GM10266 (cell line): ENCODE results near the gene MEFV.

Experiments used
- DNase-seq: peaks from one replicate; pipeline ENCODE4 v3.0.0; 2012; ENCODE audit errors: extremely low spot score
- TF ChIP-seq, protein P1 (sequence below): IDR thresholded peaks from 2 replicates; pipeline ENCODE4 v1.5.1; 2012; ENCODE audit warnings: mild to moderate bottlenecking, low read depth; ENCODE audit not compliant: control insufficient read depth, insufficient read depth; ENCODE audit errors: missing control alignments

Gene MEFV

DNA sequence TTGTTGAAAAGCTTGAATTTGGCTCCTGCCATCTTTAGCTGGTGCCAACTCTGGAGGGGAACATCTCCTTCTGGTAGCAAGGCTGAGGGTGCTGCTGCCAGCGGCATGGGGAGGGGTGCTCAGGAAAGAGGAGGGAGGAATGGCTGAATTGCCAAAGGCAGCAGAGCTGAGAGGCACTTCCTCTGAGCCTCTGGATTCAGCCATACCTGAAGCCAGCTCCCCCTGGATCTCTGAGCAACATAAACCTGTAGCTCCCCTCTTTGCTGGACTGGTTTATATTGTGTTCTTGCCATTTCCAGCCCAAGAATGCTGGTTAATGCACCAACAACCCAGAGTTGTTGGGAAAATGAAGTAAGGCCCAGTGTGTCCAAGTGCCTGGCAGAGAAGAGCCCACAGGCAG lies 7.4 kb downstream of the MEFV start:
- TF ChIP-seq, protein P1, sequence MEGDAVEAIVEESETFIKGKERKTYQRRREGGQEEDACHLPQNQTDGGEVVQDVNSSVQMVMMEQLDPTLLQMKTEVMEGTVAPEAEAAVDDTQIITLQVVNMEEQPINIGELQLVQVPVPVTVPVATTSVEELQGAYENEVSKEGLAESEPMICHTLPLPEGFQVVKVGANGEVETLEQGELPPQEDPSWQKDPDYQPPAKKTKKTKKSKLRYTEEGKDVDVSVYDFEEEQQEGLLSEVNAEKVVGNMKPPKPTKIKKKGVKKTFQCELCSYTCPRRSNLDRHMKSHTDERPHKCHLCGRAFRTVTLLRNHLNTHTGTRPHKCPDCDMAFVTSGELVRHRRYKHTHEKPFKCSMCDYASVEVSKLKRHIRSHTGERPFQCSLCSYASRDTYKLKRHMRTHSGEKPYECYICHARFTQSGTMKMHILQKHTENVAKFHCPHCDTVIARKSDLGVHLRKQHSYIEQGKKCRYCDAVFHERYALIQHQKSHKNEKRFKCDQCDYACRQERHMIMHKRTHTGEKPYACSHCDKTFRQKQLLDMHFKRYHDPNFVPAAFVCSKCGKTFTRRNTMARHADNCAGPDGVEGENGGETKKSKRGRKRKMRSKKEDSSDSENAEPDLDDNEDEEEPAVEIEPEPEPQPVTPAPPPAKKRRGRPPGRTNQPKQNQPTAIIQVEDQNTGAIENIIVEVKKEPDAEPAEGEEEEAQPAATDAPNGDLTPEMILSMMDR, result no peak
- no peak for DNase-seq

DNA sequence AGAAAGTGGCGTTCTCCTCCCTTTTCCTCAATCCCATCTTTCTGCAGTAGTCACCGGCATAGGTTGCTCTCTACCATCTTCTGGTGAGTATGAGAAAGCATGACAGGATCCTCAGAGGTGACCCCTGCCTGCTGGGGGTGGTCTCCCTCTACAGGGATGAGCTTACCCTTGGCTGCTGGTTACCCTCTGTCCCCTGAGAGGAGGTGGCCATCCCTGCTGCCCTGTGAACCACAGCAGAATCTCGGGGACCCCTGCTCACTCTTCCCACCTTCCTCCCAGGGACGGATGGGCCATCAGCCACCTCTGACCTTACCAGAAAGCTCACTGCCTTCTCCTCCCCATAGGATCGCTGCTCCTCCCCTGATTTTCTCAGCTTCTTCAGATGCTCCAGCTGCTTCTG lies 7.8 kb downstream of the MEFV start:
- TF ChIP-seq, protein P1, result no peak
- no peak for DNase-seq

DNA sequence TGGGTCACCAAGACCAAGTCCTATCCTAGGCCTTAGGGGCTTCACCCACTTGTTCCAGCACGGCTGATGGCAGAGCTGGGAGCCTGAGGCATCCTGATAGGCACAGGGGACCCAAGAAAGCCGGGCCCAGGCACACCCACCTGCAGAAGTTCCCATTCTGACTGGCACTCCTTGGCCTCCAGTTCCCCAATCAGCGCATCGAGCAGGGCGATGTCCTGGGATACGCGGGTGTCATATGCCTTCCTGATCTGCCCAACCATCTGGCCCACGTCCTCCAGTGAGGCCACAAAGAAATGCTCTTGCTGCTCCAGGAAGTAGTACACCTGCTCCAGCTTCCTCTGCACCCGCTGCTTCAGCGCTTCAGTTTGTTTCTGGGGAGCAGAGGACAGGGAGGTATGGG lies 9.6 kb downstream of the MEFV start:
- TF ChIP-seq, protein P1, result no peak
- DNase-seq, result no peak

DNA sequence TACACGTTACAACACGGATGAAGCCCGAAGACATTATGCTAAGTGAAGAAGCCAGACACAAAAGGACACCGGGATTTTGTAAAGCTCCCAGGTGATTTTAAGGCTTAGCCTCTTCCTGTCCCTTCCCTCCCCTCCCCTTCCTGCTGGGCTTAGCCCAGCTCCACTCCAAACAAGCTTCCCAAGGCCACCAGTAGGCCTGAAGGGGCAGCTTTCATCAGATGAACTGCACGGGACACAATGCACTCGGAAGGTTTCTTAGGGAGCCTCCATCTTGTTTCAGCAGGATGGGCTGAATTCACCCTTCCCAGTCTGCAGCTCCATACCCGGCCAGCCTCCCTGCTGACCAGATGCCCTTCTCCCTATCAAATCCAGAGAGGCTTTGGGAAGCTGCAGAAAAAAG lies 10.4 kb downstream of the MEFV start:
- no peak for DNase-seq
- TF ChIP-seq, protein P1, result no peak

DNA sequence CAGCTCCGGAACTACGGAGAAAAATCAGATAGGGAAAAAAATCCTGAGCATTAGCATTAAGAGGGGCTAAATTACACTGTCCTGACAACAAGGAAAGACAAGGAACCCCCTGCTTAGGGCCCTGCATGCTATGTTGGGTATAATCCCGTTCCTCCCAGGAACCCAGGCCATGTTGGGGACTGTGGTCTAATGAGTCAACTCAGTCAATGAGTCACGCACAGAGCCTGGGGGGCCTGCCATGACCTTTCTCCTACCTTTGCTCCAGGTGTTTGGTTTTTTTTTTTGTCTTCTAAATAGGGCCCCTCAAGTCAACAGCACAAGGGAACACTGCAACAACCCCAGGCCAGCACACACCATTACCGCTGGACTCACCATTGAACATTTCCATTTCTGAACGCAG lies 12.6 kb downstream of the MEFV start:
- no peak for DNase-seq
- TF ChIP-seq, protein P1, result no peak

DNA sequence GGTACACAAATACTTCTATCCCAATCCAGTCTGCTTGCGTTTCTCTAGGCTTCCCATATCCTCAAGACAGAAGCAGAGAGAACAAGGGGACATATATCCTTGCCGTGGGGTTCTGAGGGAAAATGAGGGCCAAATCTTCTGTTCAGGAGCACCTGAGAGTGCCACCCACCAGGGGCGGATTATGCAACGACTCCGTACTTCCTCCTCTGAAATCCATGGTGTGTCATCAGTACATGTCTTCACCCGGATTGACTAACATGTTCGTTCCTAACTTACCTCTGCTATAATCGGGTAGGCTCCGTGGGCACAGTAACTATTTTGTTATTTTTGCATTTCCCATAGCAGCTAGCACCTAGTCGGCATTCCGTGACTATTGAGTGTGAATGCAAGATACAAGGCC lies 13.7 kb downstream of the MEFV start:
- DNase-seq, result no peak
- TF ChIP-seq, protein P1, result no peak

DNA sequence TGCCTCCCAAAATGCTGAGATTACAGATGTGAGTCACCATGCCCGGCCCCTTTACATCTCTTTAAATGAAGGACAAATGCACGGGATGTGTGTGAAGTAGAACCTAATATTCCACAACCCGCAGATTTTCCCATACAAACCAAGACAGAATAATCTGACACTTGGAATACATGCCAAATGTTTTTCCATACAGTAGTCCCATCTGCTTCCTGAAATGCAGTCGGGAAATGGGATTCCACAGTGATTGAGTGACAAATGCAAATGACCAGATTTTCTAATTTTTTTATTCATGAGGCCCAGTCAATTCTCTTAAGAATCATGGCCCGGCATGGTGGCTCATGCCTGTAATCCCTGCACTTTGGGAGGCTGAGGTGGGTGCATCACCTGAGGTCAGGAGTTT lies 14.7 kb downstream of the MEFV start:
- DNase-seq, result no peak
- TF ChIP-seq, protein P1, result no peak
